ENCODE data around the gene BCAS1.

The BCAS1 gene

DNA sequence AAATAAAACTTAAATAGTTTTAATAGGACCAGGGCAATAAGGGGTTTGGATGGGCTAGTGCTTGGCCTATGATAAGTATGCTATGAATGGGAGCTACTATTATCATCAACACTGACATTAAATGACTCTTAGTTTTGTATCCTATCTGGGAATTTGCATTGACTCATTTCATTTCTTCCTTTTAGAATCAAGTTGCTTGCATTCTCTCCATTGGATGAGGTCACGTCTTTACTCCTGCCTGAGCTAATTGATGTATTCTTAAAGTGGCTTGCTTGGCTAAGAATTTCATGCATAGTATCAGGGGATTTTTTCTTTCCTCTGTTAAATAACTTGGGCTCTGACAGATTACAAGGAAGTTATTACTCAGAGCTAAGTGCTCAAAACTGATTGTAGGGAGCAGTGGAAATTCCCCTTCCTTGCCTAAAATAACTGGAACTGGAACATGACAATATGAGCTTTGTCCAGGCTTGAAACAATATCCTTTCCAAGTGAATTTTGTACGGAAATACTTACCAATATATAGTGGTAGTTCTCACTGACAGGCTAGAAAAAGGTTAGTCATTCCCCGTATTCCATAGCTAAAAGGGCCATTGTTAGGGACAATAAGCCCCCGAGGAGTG lies 169.9 kb downstream of the BCAS1 start:
- no peak for DNase-seq

DNA sequence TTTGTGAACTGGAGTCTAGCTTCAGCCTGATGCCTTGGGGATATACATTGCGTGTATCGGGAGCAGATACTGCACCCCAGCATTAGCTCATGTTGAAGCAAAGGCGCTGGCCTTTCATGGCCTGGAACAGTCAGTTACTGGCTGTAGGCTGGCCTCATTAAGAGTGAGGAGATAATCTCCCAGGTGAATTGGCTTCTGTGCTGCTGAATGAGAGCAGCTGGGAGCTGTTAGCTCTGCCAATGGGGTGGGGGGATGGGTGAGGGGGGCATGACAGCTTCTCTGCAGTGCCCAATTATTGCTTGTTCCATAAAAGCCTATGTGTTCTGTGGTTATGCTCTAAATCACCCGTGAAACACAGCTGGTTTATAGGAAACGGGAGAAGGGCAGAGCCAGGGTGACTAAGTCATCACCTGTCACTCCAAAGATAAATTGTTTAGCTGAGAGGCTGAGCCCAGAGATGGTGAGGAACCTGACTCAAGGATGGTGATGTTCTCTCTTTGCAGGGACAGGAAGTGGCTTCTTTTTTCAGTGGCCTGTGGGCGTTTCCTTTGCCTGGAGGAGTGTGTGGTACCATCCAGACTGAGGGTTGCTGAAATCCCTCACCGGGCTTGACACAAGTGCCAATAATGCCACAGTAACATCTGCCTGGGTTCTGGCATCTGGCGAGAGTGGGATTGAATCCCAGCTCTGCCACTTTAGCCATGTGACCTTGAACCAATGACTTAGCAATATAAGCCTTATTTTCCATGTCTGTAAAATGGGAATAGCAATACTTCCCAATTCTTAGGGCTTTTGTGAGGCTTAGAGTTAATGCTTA lies 170.8 kb downstream of the BCAS1 start:
- DNase-seq, result peak; percentile 8

DNA sequence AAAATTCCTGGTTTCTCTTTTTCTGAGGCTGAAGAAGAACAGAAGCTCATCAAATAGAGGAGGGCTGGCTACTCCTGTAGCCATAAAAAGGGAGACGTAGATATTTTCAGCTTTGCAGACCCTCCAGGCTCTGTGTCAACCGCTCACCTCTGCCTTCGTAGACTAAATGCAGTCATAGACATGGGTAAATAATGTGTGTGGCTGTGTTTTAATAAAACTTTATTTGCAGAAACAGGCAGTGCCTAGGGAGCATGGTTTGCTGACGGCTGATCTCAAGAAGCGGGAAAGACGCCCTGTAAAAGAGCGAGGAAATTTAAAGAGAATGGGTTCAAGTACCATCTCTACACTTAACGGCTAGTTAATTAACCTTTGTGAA lies 171.8 kb downstream of the BCAS1 start:
- DNase-seq, result no peak

GRCh38 chr20:53897884-53898555 lies 172.4 kb downstream of the BCAS1 start:
- no peak for DNase-seq

DNA sequence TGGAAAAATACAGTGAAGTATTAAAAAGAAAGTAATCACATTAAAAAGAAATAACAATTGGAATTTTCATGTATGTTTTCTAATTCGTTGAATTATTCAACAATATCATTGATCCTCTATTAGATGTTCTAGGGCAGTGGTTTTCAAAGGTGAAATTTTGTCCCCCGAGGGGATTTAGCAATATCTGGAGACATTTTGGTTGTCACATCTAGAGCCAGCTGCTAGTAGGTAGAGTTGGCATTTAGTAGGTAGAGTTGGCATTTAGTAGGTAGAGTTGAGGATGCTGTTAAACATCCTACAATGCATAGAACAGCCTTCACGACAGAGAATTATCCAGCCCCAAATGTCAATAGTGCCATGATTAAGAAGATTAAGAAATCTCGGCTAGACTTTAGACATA lies 173.7 kb downstream of the BCAS1 start:
- no peak for DNase-seq

DNA sequence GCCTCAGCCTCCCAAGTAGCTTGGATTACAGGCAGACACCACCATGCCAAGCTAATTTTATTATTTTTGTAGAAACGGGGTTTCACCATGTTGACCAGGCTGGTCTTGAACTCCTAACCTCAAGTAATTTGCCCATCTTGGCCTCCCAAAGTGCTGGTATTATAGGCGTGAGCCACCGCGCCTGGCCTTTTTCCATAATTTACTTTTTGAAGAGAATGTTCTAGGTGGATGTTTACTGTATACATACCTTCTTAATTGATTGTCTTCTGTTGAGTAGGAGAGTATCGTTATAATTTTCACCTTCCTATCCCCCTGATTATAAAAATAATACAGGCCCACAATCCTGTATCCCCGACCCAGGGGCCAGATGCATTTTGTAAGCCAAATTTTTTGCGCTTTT lies 174.4 kb downstream of the BCAS1 start:
- no peak for DNase-seq

DNA sequence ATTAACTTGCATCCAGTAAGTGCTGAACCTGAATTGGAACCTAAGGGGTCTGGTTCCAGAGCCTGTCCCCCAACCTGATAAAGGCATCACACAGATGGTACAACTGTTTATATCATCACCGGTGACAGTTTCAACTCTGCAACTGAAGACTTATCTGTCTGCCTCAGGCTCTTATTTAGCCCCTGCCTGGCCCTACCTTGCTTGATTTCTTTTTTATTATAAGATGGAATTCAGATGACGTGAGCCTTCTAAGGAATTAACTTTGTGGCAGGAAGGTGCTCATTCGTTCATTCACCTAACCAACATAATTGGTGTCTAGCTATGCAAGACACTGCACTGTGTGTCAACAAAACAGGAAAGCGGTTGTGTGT lies 175.0 kb downstream of the BCAS1 start:
- no peak for DNase-seq

DNA sequence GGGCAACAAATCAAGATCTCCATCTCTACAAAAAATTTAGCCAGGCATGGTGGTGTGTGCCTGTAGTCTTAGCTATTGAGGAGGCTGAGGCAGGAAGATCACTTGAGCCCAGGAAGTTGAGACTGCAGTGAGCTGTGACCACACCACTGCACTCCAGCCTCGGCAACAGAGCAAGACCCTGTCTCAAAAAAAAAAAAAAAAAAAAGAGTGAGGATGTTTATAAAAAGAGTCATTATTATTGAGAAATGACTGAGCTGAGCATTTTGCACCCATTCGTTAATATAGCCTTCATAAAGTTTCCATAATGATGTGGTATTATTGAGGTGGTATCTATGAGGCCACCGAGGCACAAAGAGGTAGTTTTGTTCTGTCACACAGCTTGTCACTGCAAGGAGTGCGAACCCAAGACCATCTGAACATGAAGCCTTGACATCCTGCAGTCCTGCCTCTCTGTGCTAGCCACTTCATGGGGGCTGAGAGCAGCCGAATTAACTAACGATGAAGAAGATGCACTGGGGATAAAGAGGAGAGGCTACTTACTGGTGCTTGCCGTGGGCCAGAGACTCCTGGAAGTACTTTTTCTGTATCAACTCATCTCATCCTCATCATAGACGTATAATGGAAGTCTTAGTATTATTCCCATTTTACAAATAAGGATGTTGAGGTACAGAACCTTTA lies 175.5 kb downstream of the BCAS1 start:
- no peak for DNase-seq

Data from NCI-H446 treated with DMSO at 0.1 percent for 48 hours (cell line).